Mesenchymal stem cell (in vitro differentiated cells and primary cell): ENCODE measurements around the gene DGKE.

Experiments used
- DNase-seq: peaks from one replicate; pipeline ENCODE4 v3.0.0-alpha.2; 2013
- H2AFZ ChIP-seq: one replicate; pipeline ENCODE4 v1.6.1; 2013; ENCODE audit warnings: low read depth, mild to moderate bottlenecking, control low read depth, inconsistent platforms, low read length, moderate library complexity
- H2AK5ac ChIP-seq: 2 replicates; pipeline ENCODE4 v1.6.1; 2013; ENCODE audit warnings: low read length, moderate library complexity, mild to moderate bottlenecking, inconsistent platforms; ENCODE audit not compliant: severe bottlenecking
- H2BK120ac ChIP-seq: one replicate; pipeline ENCODE4 v1.6.1; 2013; ENCODE audit warnings: low read depth, mild to moderate bottlenecking, inconsistent platforms, low read length, moderate library complexity
- H2BK12ac ChIP-seq, 2 experiments: one replicate each; pipeline ENCODE4 v1.6.1; 2013; ENCODE audit warnings: inconsistent platforms in 2 of 2, low read length in 2 of 2, mild to moderate bottlenecking in 2 of 2, moderate library complexity in 2 of 2, control low read depth in 1 of 2
- H2BK15ac ChIP-seq: one replicate; pipeline ENCODE4 v1.6.1; 2013; ENCODE audit warnings: mild to moderate bottlenecking, low read depth, inconsistent platforms; ENCODE audit not compliant: poor library complexity, severe bottlenecking
- H2BK5ac ChIP-seq: 2 replicates; pipeline ENCODE4 v1.6.1; 2013; ENCODE audit warnings: low read depth, mild to moderate bottlenecking, low read length, control low read depth, inconsistent platforms; ENCODE audit not compliant: poor library complexity, severe bottlenecking
- H3K14ac ChIP-seq, 2 experiments: one replicate each; pipeline ENCODE4 v1.6.1; 2013; ENCODE audit warnings: inconsistent platforms in 2 of 2, low read length in 2 of 2, control low read depth in 1 of 2, mild to moderate bottlenecking in 1 of 2, moderate library complexity in 1 of 2
- H3K18ac ChIP-seq, 2 experiments: one replicate each; pipeline ENCODE4 v1.6.1; 2013; ENCODE audit warnings: inconsistent platforms in 2 of 2, low read length in 2 of 2, control low read depth in 1 of 2, low read depth in 1 of 2, mild to moderate bottlenecking in 1 of 2
- H3K23ac ChIP-seq, 2 experiments: one replicate each; pipeline ENCODE4 v1.6.1; 2013; ENCODE audit warnings: inconsistent platforms in 2 of 2, low read length in 2 of 2, mild to moderate bottlenecking in 2 of 2, moderate library complexity in 2 of 2, control low read depth in 1 of 2
- H3K27ac ChIP-seq: 2 replicates; pipeline ENCODE4 v1.5.1; 2013; ENCODE audit warnings: mild to moderate bottlenecking, moderate library complexity, low read length, control low read depth, inconsistent platforms; ENCODE audit not compliant: poor library complexity, severe bottlenecking
- H3K27me3 ChIP-seq, 2 experiments: 2 replicates each; pipeline versions ENCODE4 v1.6.1 to v1.7.0; 2013; ENCODE audit warnings: low read length in 2 of 2, mild to moderate bottlenecking in 2 of 2, moderate library complexity in 2 of 2, control low read depth in 1 of 2, inconsistent platforms in 1 of 2; ENCODE audit not compliant: control insufficient read depth in 1 of 2, insufficient read depth in 1 of 2
- H3K36me3 ChIP-seq, 2 experiments: 2 replicates each; pipeline versions ENCODE4 v1.6.1 to v1.7.0; 2013; ENCODE audit warnings: low read length in 2 of 2, control low read depth in 1 of 2, inconsistent platforms in 1 of 2, low read depth in 1 of 2, mild to moderate bottlenecking in 1 of 2; ENCODE audit not compliant: insufficient read depth in 2 of 2, control insufficient read depth in 1 of 2
- H3K4ac ChIP-seq, 2 experiments: one replicate each; pipeline ENCODE4 v1.6.1; 2013; ENCODE audit warnings: inconsistent platforms in 2 of 2, low read length in 2 of 2, mild to moderate bottlenecking in 2 of 2, moderate library complexity in 2 of 2, control low read depth in 1 of 2, low read depth in 1 of 2
- H3K4me1 ChIP-seq: 2 replicates; pipeline ENCODE4 v1.6.1; 2013; ENCODE audit warnings: low read depth, low read length, control low read depth; ENCODE audit not compliant: control insufficient read depth, insufficient read depth
- H3K4me2 ChIP-seq: 2 replicates; pipeline ENCODE4 v1.6.1; 2013; ENCODE audit warnings: low read length, mild to moderate bottlenecking, inconsistent platforms; ENCODE audit not compliant: poor library complexity, severe bottlenecking
- H3K4me3 ChIP-seq, 2 experiments: 2 replicates each; pipeline versions ENCODE4 v1.5.1 to v1.7.0; 2013; ENCODE audit warnings: low read length in 2 of 2, mild to moderate bottlenecking in 2 of 2, control low read depth in 1 of 2, low read depth in 1 of 2; ENCODE audit not compliant: insufficient read depth in 1 of 2
- H3K79me1 ChIP-seq: replicated peaks from 2 replicates; pipeline ENCODE4 v1.6.1; 2013; ENCODE audit warnings: mild to moderate bottlenecking, control low read depth, low read length, inconsistent platforms; ENCODE audit not compliant: poor library complexity, severe bottlenecking
- H3K9ac ChIP-seq: 2 replicates; pipeline ENCODE4 v1.7.0; 2013; ENCODE audit warnings: mild to moderate bottlenecking, low read length, moderate library complexity
- H3K9me3 ChIP-seq: 2 replicates; pipeline ENCODE4 v1.7.0; 2013; ENCODE audit warnings: mild to moderate bottlenecking, low read length; ENCODE audit not compliant: control insufficient read depth
- H4K8ac ChIP-seq: one replicate; pipeline ENCODE4 v1.6.1; 2013; ENCODE audit warnings: inconsistent platforms, mild to moderate bottlenecking, low read length, moderate library complexity
- H4K91ac ChIP-seq: one replicate; pipeline ENCODE4 v1.6.1; 2013; ENCODE audit warnings: mild to moderate bottlenecking, low read length, inconsistent platforms
- whole genome bisulfite sequencing: methylation state at CpG from one replicate; pipeline ENCODE4 v1.1.7; 2013; ENCODE audit warnings: mixed read lengths; 5-methylcytosine and 5-hydroxymethylcytosine counted together

The DGKE gene

DNA sequence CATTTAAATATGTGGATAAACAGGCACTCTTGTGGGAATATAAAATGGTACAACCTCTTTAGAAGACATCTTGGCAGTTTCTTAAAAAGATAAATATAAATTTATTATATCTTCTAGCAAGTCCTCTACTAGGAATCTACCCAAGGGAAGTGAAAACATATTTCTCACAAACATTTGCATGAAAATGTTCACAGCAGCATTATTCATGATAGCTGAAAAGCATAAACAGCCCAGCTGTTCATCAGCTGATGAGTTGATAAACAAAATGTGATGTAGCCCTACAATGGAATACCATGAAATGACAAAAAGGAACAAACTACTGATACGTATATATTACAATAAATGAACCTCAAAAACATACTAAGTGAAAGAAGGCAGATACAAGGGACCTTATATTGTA lies 12.0 kb downstream of the DGKE start:
- Histone ChIP-seq H3K4me1 (no peaks in the 10 kb centered on the region), H3K36me3 (peaks cover 4 to 28% of the 10 kb centered on the region in 2 experiments), H3K14ac (no peak overlapping the region), H4K91ac (no peak overlapping the region), H2AK5ac (no peak overlapping the region), H3K4ac (no peak overlapping the region), H4K8ac (no peak overlapping the region), H2BK120ac (no peak overlapping the region), H2BK5ac (no peak overlapping the region), H3K4me3 (no peak overlapping the region), H3K79me1 (peaks cover 3% of the 10 kb centered on the region), H3K18ac (no peak overlapping the region), H3K27ac (no peak overlapping the region), H3K9ac (no peak overlapping the region), H2BK15ac (no peak overlapping the region), H2AFZ (no peak overlapping the region), H2BK12ac (no peak overlapping the region), H3K23ac (no peak overlapping the region), H3K27me3 (no peaks in the 10 kb centered on the region), H3K4me2 (no peak overlapping the region), H3K9me3 (no peaks in the 10 kb centered on the region)
- DNase-seq = no peak
- WGBS = no CpG with 5 or more reads among the region's 1 CpG

GRCh38 chr17:56847106-56847505 lies 13.2 kb downstream of the DGKE start:
- H3K27me3 ChIP-seq = no peaks in the 10 kb centered on the region
- no peak overlapping the region for H2BK120ac ChIP-seq
- no peak overlapping the region for H3K4me3 ChIP-seq
- no peak overlapping the region for H2AK5ac ChIP-seq
- no peak overlapping the region for H2BK15ac ChIP-seq
- no peak overlapping the region for H3K27ac ChIP-seq
- peaks cover 8 to 38% of the 10 kb centered on the region in 2 experiments for H3K36me3 ChIP-seq
- H3K4me2 ChIP-seq = no peak overlapping the region
- H3K9ac ChIP-seq = no peak overlapping the region
- no peak overlapping the region for H3K14ac ChIP-seq
- no peak overlapping the region for H3K18ac ChIP-seq
- H2AFZ ChIP-seq = no peak overlapping the region
- no peak overlapping the region for H4K8ac ChIP-seq
- 89% methylated on average over 2 of the region's 4 CpGs for WGBS
- no peaks in the 10 kb centered on the region for H3K4me1 ChIP-seq
- H2BK12ac ChIP-seq = no peak overlapping the region
- peaks cover 3% of the 10 kb centered on the region for H3K79me1 ChIP-seq
- no peak overlapping the region for H3K23ac ChIP-seq
- no peaks in the 10 kb centered on the region for H3K9me3 ChIP-seq
- H2BK5ac ChIP-seq = no peak overlapping the region
- no peak overlapping the region for H4K91ac ChIP-seq
- DNase-seq = no peak
- no peak overlapping the region for H3K4ac ChIP-seq

GRCh38 chr17:56849131-56849530 lies 15.2 kb downstream of the DGKE start:
- H2AK5ac ChIP-seq = no peak overlapping the region
- H2AFZ ChIP-seq = no peak overlapping the region
- no peak overlapping the region for H3K27ac ChIP-seq
- H3K4me2 ChIP-seq = no peak overlapping the region
- no peak overlapping the region for H2BK15ac ChIP-seq
- H3K4me1 ChIP-seq = no peaks in the 10 kb centered on the region
- H3K79me1 ChIP-seq = no peaks in the 10 kb centered on the region
- H3K9me3 ChIP-seq = no peaks in the 10 kb centered on the region
- no peak overlapping the region for H3K14ac ChIP-seq
- no peak overlapping the region for H4K8ac ChIP-seq
- no peak overlapping the region for H3K18ac ChIP-seq
- no peak overlapping the region for H4K91ac ChIP-seq
- peaks cover 8 to 38% of the 10 kb centered on the region in 2 experiments for H3K36me3 ChIP-seq
- no peak overlapping the region for H3K4ac ChIP-seq
- no peak overlapping the region for H2BK12ac ChIP-seq
- H3K23ac ChIP-seq = no peak overlapping the region
- no peak overlapping the region for H3K4me3 ChIP-seq
- WGBS = 99% methylated on average over 2 of the region's 3 CpGs
- no peak overlapping the region for H2BK120ac ChIP-seq
- H3K9ac ChIP-seq = no peak overlapping the region
- DNase-seq = no peak
- H2BK5ac ChIP-seq = no peak overlapping the region
- no peaks in the 10 kb centered on the region for H3K27me3 ChIP-seq

GRCh38 chr17:56850591-56850990 lies 16.6 kb downstream of the DGKE start:
- Histone ChIP-seq H4K91ac (no peak overlapping the region), H2AFZ (no peak overlapping the region), H2BK5ac (no peak overlapping the region), H3K14ac (no peak overlapping the region), H3K23ac (no peak overlapping the region), H2BK12ac (no peak overlapping the region), H3K36me3 (peaks cover 8 to 38% of the 10 kb centered on the region in 2 experiments), H3K9ac (no peak overlapping the region), H4K8ac (no peak overlapping the region), H2BK120ac (no peak overlapping the region), H3K9me3 (no peaks in the 10 kb centered on the region), H3K18ac (no peak overlapping the region), H3K4me3 (no peak overlapping the region), H2BK15ac (no peak overlapping the region), H3K79me1 (no peaks in the 10 kb centered on the region), H2AK5ac (no peak overlapping the region), H3K27ac (no peak overlapping the region), H3K4me1 (no peaks in the 10 kb centered on the region), H3K4me2 (no peak overlapping the region), H3K4ac (no peak overlapping the region), H3K27me3 (no peaks in the 10 kb centered on the region)
- no peak for DNase-seq
- 98% methylated on average over 2 of the region's 2 CpGs for WGBS
